IMR-90 (cell line): ENCODE measurements around the gene TCF12. TPM values are rescaled to one million over a fixed set of nuclear protein-coding genes. Genes with fewer than 3 reads are reported as not detected.

Source experiments
- ATAC-seq: fragments of 200-7000 bp; cut with Tn5 transposase; 2 replicates; pipeline ENCODE4 v1.9.1; 2020; ENCODE audit warnings: low read depth, mild to moderate bottlenecking, moderate library complexity
- BruUV-seq: library from RNA; stranded (reverse); fragments of 400-500 nt; replicated peaks from 2 replicates; lab custom pipeline; 2021; lab: Mats Ljungman, UMichigan
- CTCF ChIA-PET: fragments of 300-600 bp; formaldehyde crosslinking; extraction: SDS; loops from one replicate; lab custom pipeline; 2021; ENCODE audit warnings: antibody characterized with exemption; lab: Yijun Ruan, JAX
- POLR2A ChIA-PET: fragments of 300-600 bp; sonication (Branson Sonifier 250); formaldehyde crosslinking; loops from one replicate; lab custom pipeline; 2022; ENCODE audit warnings: antibody characterized with exemption; ENCODE audit not compliant: unreplicated experiment; lab: Charles Lee
- DNase-seq: peaks from one replicate; pipeline ENCODE4 v3.0.0; 2013
- H2AFZ ChIP-seq: replicated peaks from 2 replicates; pipeline ENCODE3; 2013; ENCODE audit warnings: low read length, mild to moderate bottlenecking; ENCODE audit not compliant: poor library complexity
- H2AK5ac ChIP-seq: 2 replicates; pipeline ENCODE4 v1.6.1; 2013; ENCODE audit warnings: low read depth, low read length, inconsistent platforms
- H2AK9ac ChIP-seq: replicated peaks from 2 replicates; pipeline ENCODE3; 2013; ENCODE audit warnings: mild to moderate bottlenecking, low read depth, low read length, moderate library complexity; ENCODE audit not compliant: poor library complexity
- H2BK120ac ChIP-seq: 2 replicates; pipeline ENCODE4 v1.6.1; 2013; ENCODE audit warnings: low read depth, low read length, inconsistent platforms
- H2BK15ac ChIP-seq: 3 replicates; pipeline ENCODE4 v1.6.1; 2013; ENCODE audit warnings: low read depth, low read length, inconsistent platforms
- H2BK20ac ChIP-seq: 2 replicates; pipeline ENCODE4 v1.6.1; 2013; ENCODE audit warnings: low read depth, mild to moderate bottlenecking, inconsistent platforms, low read length, moderate library complexity
- H2BK5ac ChIP-seq: 2 replicates; pipeline ENCODE4 v1.6.1; 2013; ENCODE audit warnings: mild to moderate bottlenecking, low read depth, low read length, inconsistent platforms; ENCODE audit not compliant: poor library complexity, severe bottlenecking
- H3K14ac ChIP-seq: replicated peaks from 2 replicates; pipeline ENCODE4 v1.6.1; 2013; ENCODE audit warnings: low read depth, low read length, inconsistent platforms
- H3K18ac ChIP-seq: 2 replicates; pipeline ENCODE4 v1.6.1; 2013; ENCODE audit warnings: low read depth, low read length, control low read depth
- H3K23ac ChIP-seq: 2 replicates; pipeline ENCODE4 v1.6.1; 2013; ENCODE audit warnings: low read depth, low read length, inconsistent platforms
- H3K27ac ChIP-seq: 2 replicates; pipeline ENCODE4 v1.5.1; 2013; ENCODE audit warnings: mild to moderate bottlenecking, control low read depth, low read length; ENCODE audit not compliant: insufficient read depth
- H3K27me3 ChIP-seq: 2 replicates; pipeline ENCODE4 v1.6.1; 2013; ENCODE audit warnings: low read length; ENCODE audit not compliant: control insufficient read depth, insufficient read depth
- H3K36me3 ChIP-seq: 2 replicates; pipeline ENCODE4 v1.6.1; 2013; ENCODE audit warnings: low read length, mixed read lengths; ENCODE audit not compliant: control insufficient read depth, insufficient read depth
- H3K4ac ChIP-seq: 2 replicates; pipeline ENCODE4 v1.6.1; 2013; ENCODE audit warnings: low read depth, low read length, inconsistent platforms
- H3K4me1 ChIP-seq: 2 replicates; pipeline ENCODE4 v1.6.1; 2013; ENCODE audit warnings: low read length, mixed read lengths; ENCODE audit not compliant: control insufficient read depth, insufficient read depth
- H3K4me2 ChIP-seq: 2 replicates; pipeline ENCODE4 v1.6.1; 2013; ENCODE audit warnings: low read depth, mild to moderate bottlenecking, control low read depth, low read length, moderate library complexity
- H3K4me3 ChIP-seq: 2 replicates; pipeline ENCODE4 v1.5.1; 2013; ENCODE audit warnings: low read depth, mild to moderate bottlenecking, control low read depth, low read length, moderate library complexity; ENCODE audit not compliant: insufficient read depth
- H3K56ac ChIP-seq: 2 replicates; pipeline ENCODE4 v1.6.1; 2013; ENCODE audit warnings: low read length, inconsistent platforms; ENCODE audit not compliant: insufficient read depth; ENCODE audit errors: extremely low read depth
- H3K79me1 ChIP-seq, 2 experiments: 2 replicates each; pipeline ENCODE4 v1.6.1; 2013; ENCODE audit warnings: low read length in 2 of 2, inconsistent platforms in 1 of 2, low read depth in 1 of 2
- H3K9ac ChIP-seq: 2 replicates; pipeline ENCODE4 v1.6.1; 2013; ENCODE audit warnings: low read depth, low read length, control low read depth
- H3K9me1 ChIP-seq: 2 replicates; pipeline ENCODE4 v1.6.1; 2013; ENCODE audit warnings: low read length, inconsistent platforms; ENCODE audit not compliant: insufficient read depth
- H3K9me3 ChIP-seq: 2 replicates; pipeline ENCODE4 v1.6.1; 2013; ENCODE audit warnings: low read length; ENCODE audit not compliant: control insufficient read depth, insufficient read depth
- H4K20me1 ChIP-seq: 2 replicates; pipeline ENCODE4 v1.6.1; 2013; ENCODE audit warnings: low read length, inconsistent platforms; ENCODE audit not compliant: insufficient read depth
- H4K5ac ChIP-seq: 2 replicates; pipeline ENCODE4 v1.6.1; 2013; ENCODE audit warnings: mild to moderate bottlenecking, low read depth, low read length, control low read depth
- H4K8ac ChIP-seq, 2 experiments: 2 replicates each; pipeline ENCODE4 v1.6.1; 2013; ENCODE audit warnings: low read depth in 2 of 2, low read length in 2 of 2, control low read depth in 1 of 2, inconsistent platforms in 1 of 2
- H4K91ac ChIP-seq: 2 replicates; pipeline ENCODE4 v1.6.1; 2013; ENCODE audit warnings: low read depth, low read length, inconsistent platforms; ENCODE audit not compliant: insufficient read depth
- BHLHE40 ChIP-seq: fragments of 150-350 bp; IDR thresholded peaks from 2 replicates; pipeline ENCODE4 v1.6.1; 2016; ENCODE audit warnings: mild to moderate bottlenecking, low read depth, low read length
- CEBPB ChIP-seq: IDR thresholded peaks from 2 replicates; pipeline ENCODE4 v1.6.1; 2012; ENCODE audit warnings: low read depth, low read length, improper control_type of control experiment
- CHD1 ChIP-seq: IDR thresholded peaks from 2 replicates; pipeline ENCODE4 v1.6.1; 2012; ENCODE audit warnings: low read depth, low read length, improper control_type of control experiment
- MAZ ChIP-seq: IDR thresholded peaks from 2 replicates; pipeline ENCODE4 v1.6.1; 2012; ENCODE audit warnings: low read depth, mild to moderate bottlenecking, low read length, improper control_type of control experiment, moderate library complexity, borderline replicate concordance
- MXI1 ChIP-seq: IDR thresholded peaks from 2 replicates; pipeline ENCODE4 v1.6.1; 2012; ENCODE audit warnings: low read depth, mild to moderate bottlenecking, low read length, moderate library complexity, borderline replicate concordance
- NFE2L2 ChIP-seq: fragments of 150-350 bp; IDR thresholded peaks from 2 replicates; pipeline ENCODE4 v1.6.1; 2016; ENCODE audit warnings: low read depth, mild to moderate bottlenecking, low read length
- POLR2A ChIP-seq: IDR thresholded peaks from 2 replicates; pipeline ENCODE4 v1.6.1; 2012; ENCODE audit warnings: mild to moderate bottlenecking, low read depth, low read length
- RAD21 ChIP-seq: IDR thresholded peaks from 2 replicates; pipeline ENCODE4 v1.6.1; 2012; ENCODE audit warnings: low read length, improper control_type of control experiment
- RCOR1 ChIP-seq: IDR thresholded peaks from 2 replicates; pipeline ENCODE4 v1.6.1; 2012; ENCODE audit warnings: mild to moderate bottlenecking, low read length, improper control_type of control experiment; ENCODE audit not compliant: insufficient replicate concordance
- RFX5 ChIP-seq: IDR thresholded peaks from 2 replicates; pipeline ENCODE4 v1.8.0; 2012; ENCODE audit warnings: low read depth, mild to moderate bottlenecking, low read length, moderate library complexity
- SMC3 ChIP-seq: fragments of 150-350 bp; IDR thresholded peaks from 2 replicates; pipeline ENCODE4 v1.6.1; 2016; ENCODE audit warnings: low read depth, mild to moderate bottlenecking, antibody characterized with exemption, low read length, moderate library complexity
- WGBS, 2 experiments: methylation state at CpG; one replicate each; pipeline versions ENCODE4 v1.1.5 to v1.1.7; 2013; ENCODE audit warnings: missing lambda C conversion rate in 2 of 2; ENCODE audit not compliant: insufficient read length in 1 of 2; ENCODE audit errors: extremely low coverage in 2 of 2; 5-methylcytosine and 5-hydroxymethylcytosine counted together
- dilution Hi-C: fragments of 300-500 bp; cut with HindIII; formaldehyde crosslinking; loops from one replicate; pipeline ENCODE4 v1.14.3; 2018; ENCODE audit warnings: low sequenced_read_pairs; ENCODE audit not compliant: unreplicated experiment
- in situ Hi-C: fragments of 300-500 bp; cut with MboI; formaldehyde crosslinking; loops from 3 replicates; pipeline ENCODE4 v1.14.3; 2019; ENCODE audit warnings: low sequenced_read_pairs, inconsistent platforms, mixed read lengths
- intact Hi-C: fragments of 100-400 bp; cut with micrococcal nuclease; formaldehyde crosslinking; loops from 2 replicates; pipeline ENCODE4 v1.10.0; 2022
- polyA plus RNA-seq, 3 experiments: library from polyadenylated mRNA; depleted of rRNA; stranded (reverse); fragments of >200 nt; gene quantifications; 2 replicates each; pipeline ENCODE4 v1.2.3, GENCODE V29; 2012; ENCODE audit warnings: low replicate concordance in 1 of 3
- total RNA-seq: library from RNA; depleted of rRNA; stranded (reverse); fragments of >200 nt; gene quantifications from 2 replicates; pipeline ENCODE4 v1.2.3, GENCODE V29; 2012
- TF ChIP-seq, protein P1 (sequence below): fragments of 150-350 bp; IDR thresholded peaks from 2 replicates; pipeline ENCODE4 v1.6.1; 2016; ENCODE audit warnings: low read depth, mild to moderate bottlenecking, low read length, moderate library complexity, borderline replicate concordance
- TF ChIP-seq, protein P2 (sequence below): conservative IDR thresholded peaks from 2 replicates; pipeline ENCODE4 v1.5.1; 2012; ENCODE audit warnings: mild to moderate bottlenecking, low read depth, low read length, improper control_type of control experiment
- TF ChIP-seq, protein P3 (sequence below): fragments of 150-350 bp; IDR thresholded peaks from 2 replicates; pipeline ENCODE4 v1.6.1; 2017; ENCODE audit warnings: mild to moderate bottlenecking, antibody characterized with exemption, low read length, low read depth

The TCF12 gene
- total and polyA plus RNA-seq, 2 of the 4 experiments (the other 2 are of a cell fraction) = 79.4 to 160 TPM

DNA sequence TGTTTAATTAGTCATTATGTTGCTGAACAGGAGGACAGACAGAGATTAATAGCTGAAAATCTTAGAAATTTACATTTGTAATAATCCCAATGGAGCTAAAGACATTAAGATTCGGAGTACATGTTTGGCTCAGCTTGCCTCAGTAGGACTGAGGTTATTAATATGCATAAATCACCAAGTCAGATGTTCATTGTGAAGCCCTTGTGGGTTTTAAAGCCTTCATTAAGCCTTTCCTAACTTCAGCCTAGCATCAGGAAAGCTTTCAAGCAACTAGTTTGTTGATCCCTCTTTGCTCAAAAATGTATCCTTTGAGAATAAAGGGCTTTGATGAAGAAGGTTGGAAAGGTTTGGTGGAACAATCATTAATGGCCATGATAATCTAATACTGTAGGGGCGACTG lies 279.7 kb downstream of the TCF12 start:
- Histone ChIP-seq H4K91ac (no peak overlapping the region), H3K27ac (no peak overlapping the region), H2BK120ac (no peak overlapping the region), H3K27me3 (no peaks in the 10 kb centered on the region), H3K9me1 (no peaks in the 10 kb centered on the region), H4K5ac (no peak overlapping the region), H3K18ac (no peak overlapping the region), H4K20me1 (no peaks in the 10 kb centered on the region), H3K36me3 (no peaks in the 10 kb centered on the region), H3K79me1 (peaks cover 17 to 41% of the 10 kb centered on the region in 2 experiments), H3K4ac (no peak overlapping the region), H3K4me2 (no peak overlapping the region), H2AFZ (no peak overlapping the region), H3K56ac (no peak overlapping the region), H3K14ac (no peak overlapping the region), H2BK20ac (no peak overlapping the region), H3K23ac (no peak overlapping the region), H4K8ac (no peak overlapping the region), H2BK15ac (no peak overlapping the region), H3K9me3 (no peaks in the 10 kb centered on the region), H2BK5ac (no peak overlapping the region), H3K9ac (no peak overlapping the region), H3K4me1 (peaks cover 2% of the 10 kb centered on the region; the same call in 1 of the 2 replicates), H3K4me3 (no peak overlapping the region), H2AK5ac (no peak overlapping the region), H2AK9ac (no peak overlapping the region)
- no CpG with 5 or more reads among the region's 2 CpGs for WGBS, 2 experiments
- dilution Hi-C loops (no loop called here), in situ Hi-C loops (no loop called here), intact Hi-C loops (no loop called here)
- ATAC-seq = no peak
- no peak for DNase-seq
- ChIA-PET CTCF (interaction anchor here (1.4 kb wide), 1 partner anchor 9 kb away, joined by 6 read pairs; no protein-coding TSS in a partner anchor), POLR2A (no interaction called here)
- no TSS peak for BruUV-seq
- TF ChIP-seq, protein P1, sequence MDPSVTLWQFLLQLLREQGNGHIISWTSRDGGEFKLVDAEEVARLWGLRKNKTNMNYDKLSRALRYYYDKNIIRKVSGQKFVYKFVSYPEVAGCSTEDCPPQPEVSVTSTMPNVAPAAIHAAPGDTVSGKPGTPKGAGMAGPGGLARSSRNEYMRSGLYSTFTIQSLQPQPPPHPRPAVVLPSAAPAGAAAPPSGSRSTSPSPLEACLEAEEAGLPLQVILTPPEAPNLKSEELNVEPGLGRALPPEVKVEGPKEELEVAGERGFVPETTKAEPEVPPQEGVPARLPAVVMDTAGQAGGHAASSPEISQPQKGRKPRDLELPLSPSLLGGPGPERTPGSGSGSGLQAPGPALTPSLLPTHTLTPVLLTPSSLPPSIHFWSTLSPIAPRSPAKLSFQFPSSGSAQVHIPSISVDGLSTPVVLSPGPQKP = no peak
- TF ChIP-seq, protein P2, sequence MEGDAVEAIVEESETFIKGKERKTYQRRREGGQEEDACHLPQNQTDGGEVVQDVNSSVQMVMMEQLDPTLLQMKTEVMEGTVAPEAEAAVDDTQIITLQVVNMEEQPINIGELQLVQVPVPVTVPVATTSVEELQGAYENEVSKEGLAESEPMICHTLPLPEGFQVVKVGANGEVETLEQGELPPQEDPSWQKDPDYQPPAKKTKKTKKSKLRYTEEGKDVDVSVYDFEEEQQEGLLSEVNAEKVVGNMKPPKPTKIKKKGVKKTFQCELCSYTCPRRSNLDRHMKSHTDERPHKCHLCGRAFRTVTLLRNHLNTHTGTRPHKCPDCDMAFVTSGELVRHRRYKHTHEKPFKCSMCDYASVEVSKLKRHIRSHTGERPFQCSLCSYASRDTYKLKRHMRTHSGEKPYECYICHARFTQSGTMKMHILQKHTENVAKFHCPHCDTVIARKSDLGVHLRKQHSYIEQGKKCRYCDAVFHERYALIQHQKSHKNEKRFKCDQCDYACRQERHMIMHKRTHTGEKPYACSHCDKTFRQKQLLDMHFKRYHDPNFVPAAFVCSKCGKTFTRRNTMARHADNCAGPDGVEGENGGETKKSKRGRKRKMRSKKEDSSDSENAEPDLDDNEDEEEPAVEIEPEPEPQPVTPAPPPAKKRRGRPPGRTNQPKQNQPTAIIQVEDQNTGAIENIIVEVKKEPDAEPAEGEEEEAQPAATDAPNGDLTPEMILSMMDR = no peak
- TF ChIP-seq MAZ (no peak), RAD21 (no peak), NFE2L2 (no peak), CHD1 (no peak), RFX5 (no peak), CEBPB (no peak), BHLHE40 (no peak), MXI1 (no peak), RCOR1 (no peak), SMC3 (no peak), POLR2A (no peak)
- TF ChIP-seq, protein P3, sequence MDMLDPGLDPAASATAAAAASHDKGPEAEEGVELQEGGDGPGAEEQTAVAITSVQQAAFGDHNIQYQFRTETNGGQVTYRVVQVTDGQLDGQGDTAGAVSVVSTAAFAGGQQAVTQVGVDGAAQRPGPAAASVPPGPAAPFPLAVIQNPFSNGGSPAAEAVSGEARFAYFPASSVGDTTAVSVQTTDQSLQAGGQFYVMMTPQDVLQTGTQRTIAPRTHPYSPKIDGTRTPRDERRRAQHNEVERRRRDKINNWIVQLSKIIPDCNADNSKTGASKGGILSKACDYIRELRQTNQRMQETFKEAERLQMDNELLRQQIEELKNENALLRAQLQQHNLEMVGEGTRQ = no peak
